GM23248 (cell line): ENCODE measurements around the gene GAPVD1. TPM values are rescaled to one million over a fixed set of nuclear protein-coding genes. Genes with fewer than 3 reads are reported as not detected.

ENCODE experiments used
- DNase-seq: peaks from one replicate; pipeline ENCODE4 v3.0.0-alpha.2; 2015
- H2AFZ ChIP-seq: fragments of 200-600 bp; sonication (generic); 2 replicates; pipeline ENCODE4 v1.6.1; 2016; ENCODE audit warnings: antibody characterized with exemption
- H3F3A ChIP-seq: fragments of 200-600 bp; sonication (generic); 2 replicates; pipeline ENCODE4 v1.6.1; 2016; ENCODE audit warnings: mild to moderate bottlenecking, antibody characterized with exemption, mixed run types; ENCODE audit not compliant: insufficient read depth
- H3K27ac ChIP-seq: fragments of 200-600 bp; sonication (generic); 2 replicates; pipeline ENCODE4 v1.5.1; 2016; ENCODE audit warnings: mild to moderate bottlenecking
- H3K27me3 ChIP-seq: fragments of 200-600 bp; sonication (generic); replicated peaks from 2 replicates; pipeline ENCODE4 v1.6.1; 2016; ENCODE audit warnings: mild to moderate bottlenecking; ENCODE audit not compliant: insufficient read depth
- H3K36me3 ChIP-seq: fragments of 200-600 bp; sonication (generic); 2 replicates; pipeline ENCODE4 v1.6.1; 2016; ENCODE audit warnings: low read depth, mild to moderate bottlenecking
- H3K4me1 ChIP-seq: fragments of 200-600 bp; sonication (generic); 2 replicates; pipeline ENCODE4 v1.6.1; 2016; ENCODE audit warnings: mild to moderate bottlenecking; ENCODE audit not compliant: insufficient read depth
- H3K4me2 ChIP-seq: fragments of 200-600 bp; sonication (generic); one replicate; pipeline ENCODE4 v1.6.1; 2016; ENCODE audit warnings: mild to moderate bottlenecking; ENCODE audit not compliant: unreplicated experiment
- H3K4me3 ChIP-seq: fragments of 200-600 bp; sonication (generic); 2 replicates; pipeline ENCODE4 v1.5.1; 2016; ENCODE audit warnings: mild to moderate bottlenecking
- H3K79me2 ChIP-seq: fragments of 200-600 bp; sonication (generic); 2 replicates; pipeline ENCODE4 v1.6.1; 2016; ENCODE audit warnings: mild to moderate bottlenecking; ENCODE audit not compliant: insufficient read depth
- H3K9ac ChIP-seq: fragments of 200-600 bp; sonication (generic); 2 replicates; pipeline ENCODE4 v1.6.1; 2016; ENCODE audit warnings: mild to moderate bottlenecking
- H3K9me2 ChIP-seq: fragments of 200-600 bp; sonication (generic); 2 replicates; pipeline ENCODE4 v1.6.1; 2016; ENCODE audit warnings: mixed run types, mild to moderate bottlenecking, moderate library complexity; ENCODE audit not compliant: insufficient read depth
- H3K9me3 ChIP-seq: fragments of 200-600 bp; sonication (generic); one replicate; pipeline ENCODE4 v1.6.1; 2017; ENCODE audit warnings: low read depth
- H4K20me1 ChIP-seq: fragments of 200-600 bp; sonication (generic); 2 replicates; pipeline ENCODE4 v1.6.0; 2016; ENCODE audit not compliant: insufficient read depth
- EZH2 ChIP-seq: fragments of 200-600 bp; sonication (generic); IDR thresholded peaks from 2 replicates; pipeline ENCODE4 v1.6.1; 2018; ENCODE audit warnings: antibody characterized with exemption, mild to moderate bottlenecking; ENCODE audit not compliant: insufficient read depth, poor library complexity, severe bottlenecking
- EZH2phosphoT487 ChIP-seq: fragments of 200-600 bp; sonication (generic); IDR thresholded peaks from 2 replicates; pipeline ENCODE4 v1.6.1; 2018; ENCODE audit warnings: antibody characterized with exemption, moderate library complexity, mild to moderate bottlenecking, low read depth; ENCODE audit not compliant: insufficient read depth
- WGBS, 2 experiments: methylation state at CpG; one replicate each; pipeline ENCODE4 v1.1.6; 2015 to 2017; ENCODE audit warnings: low lambda C conversion rate in 2 of 2, low coverage in 1 of 2; ENCODE audit errors: missing lambda C conversion rate in 2 of 2; 5-methylcytosine and 5-hydroxymethylcytosine counted together
- in situ Hi-C: fragments of 300-500 bp; cut with MboI; formaldehyde crosslinking; loops from 2 replicates; pipeline ENCODE4 v1.15.0; 2020
- polyA plus RNA-seq: library from polyadenylated mRNA; unstranded; fragments of >200 nt; fragmentation: Nextera tagmentation; extraction: Ambion mirVana; gene quantifications from 2 replicates; pipeline ENCODE4 v1.2.1, GENCODE V29; 2016
- total RNA-seq: library from RNA; depleted of rRNA; stranded (reverse); fragments of >200 nt; shearing (Covaris generic); gene quantifications from 2 replicates; pipeline ENCODE4 v1.2.3, GENCODE V29; 2014

The GAPVD1 gene
- total and polyA plus RNA-seq, 2 experiments from 2014 or later, result 33.6 to 39.5 TPM

GRCh38 chr9:125407974-125408900 is 146.6 kb downstream of the GAPVD1 start:
- H3K27ac ChIP-seq, result no peak overlapping the region
- DNase-seq, result peak; percentile 88
- no peaks in the 10 kb centered on the region for H3K9me2 ChIP-seq
- H3K4me3 ChIP-seq, result peak overlapping the region; percentile 73
- peak overlapping the region; percentile 79 for H3K4me2 ChIP-seq
- H3K4me1 ChIP-seq, result no peaks in the 10 kb centered on the region
- no peaks in the 10 kb centered on the region for H3K9me3 ChIP-seq
- H3F3A ChIP-seq, result no peaks in the 10 kb centered on the region
- no peaks in the 10 kb centered on the region for H3K79me2 ChIP-seq
- H3K9ac ChIP-seq, result peak overlapping the region; percentile 64
- H2AFZ ChIP-seq, result peak overlapping the region; percentile 84
- no peaks in the 10 kb centered on the region for H4K20me1 ChIP-seq
- in situ Hi-C loops, result loop anchor here (10.0 kb wide), 1 partner anchor 817 kb away; no protein-coding TSS in a partner anchor
- H3K36me3 ChIP-seq, result no peaks in the 10 kb centered on the region
- H3K27me3 ChIP-seq, result no peaks in the 10 kb centered on the region
- 8 to 11% methylated on average over 57 to 77 of the region's 104 CpGs for WGBS, 2 experiments
- TF ChIP-seq EZH2phosphoT487, result no peak
- TF ChIP-seq EZH2, result no peak

GRCh38 chr9:125409217-125409636 is 147.6 kb downstream of the GAPVD1 start:
- 90 to 92% methylated on average over 16 to 20 of the region's 20 CpGs for WGBS, 2 experiments
- Histone ChIP-seq H2AFZ (no peak overlapping the region), H3K4me3 (no peak overlapping the region), H3K9ac (no peak overlapping the region), H3K36me3 (no peaks in the 10 kb centered on the region), H4K20me1 (no peaks in the 10 kb centered on the region), H3K27ac (no peak overlapping the region), H3K9me3 (no peaks in the 10 kb centered on the region), H3F3A (no peaks in the 10 kb centered on the region), H3K4me2 (no peak overlapping the region), H3K79me2 (no peaks in the 10 kb centered on the region), H3K9me2 (no peaks in the 10 kb centered on the region), H3K27me3 (no peaks in the 10 kb centered on the region), H3K4me1 (no peaks in the 10 kb centered on the region)
- in situ Hi-C loops, result loop anchor here (10.0 kb wide), 1 partner anchor 816 kb away; no protein-coding TSS in a partner anchor
- peak; percentile 9 for DNase-seq
- TF ChIP-seq EZH2 (no peak), EZH2phosphoT487 (no peak)

GRCh38 chr9:125409637-125410521 is 148.3 kb downstream of the GAPVD1 start:
- in situ Hi-C loops, result loop anchor here (10.0 kb wide), 1 partner anchor 815 kb away; no protein-coding TSS in a partner anchor
- TF ChIP-seq EZH2 (no peak), EZH2phosphoT487 (no peak)
- peak; percentile 42 for DNase-seq

GRCh38 chr9:125410522-125410894 is 148.9 kb downstream of the GAPVD1 start:
- no peak overlapping the region for H2AFZ ChIP-seq
- no peak overlapping the region for H3K9ac ChIP-seq
- no peak overlapping the region for H3K4me3 ChIP-seq
- DNase-seq, result no peak
- in situ Hi-C loops, result no loop called here
- no peaks in the 10 kb centered on the region for H3K27me3 ChIP-seq
- H3K9me3 ChIP-seq, result no peaks in the 10 kb centered on the region
- H3K79me2 ChIP-seq, result no peaks in the 10 kb centered on the region
- H3K4me1 ChIP-seq, result no peaks in the 10 kb centered on the region
- WGBS, 2 experiments, result 96 to 98% methylated on average over 21 to 24 of the region's 24 CpGs
- no peak overlapping the region for H3K27ac ChIP-seq
- H4K20me1 ChIP-seq, result no peaks in the 10 kb centered on the region
- no peak overlapping the region for H3K4me2 ChIP-seq
- TF ChIP-seq EZH2 (no peak), EZH2phosphoT487 (no peak)
- no peaks in the 10 kb centered on the region for H3K9me2 ChIP-seq
- H3K36me3 ChIP-seq, result no peaks in the 10 kb centered on the region
- H3F3A ChIP-seq, result no peaks in the 10 kb centered on the region

More at GRCh38 chr9:125409637-125410521, 148.3 kb downstream of the GAPVD1 start:
- Histone ChIP-seq H3F3A (no peaks in the 10 kb centered on the region), H3K4me1 (no peaks in the 10 kb centered on the region), H4K20me1 (no peaks in the 10 kb centered on the region), H3K9me3 (no peaks in the 10 kb centered on the region), H3K36me3 (no peaks in the 10 kb centered on the region), H3K9me2 (no peaks in the 10 kb centered on the region), H3K4me2 (no peak overlapping the region), H3K9ac (no peak overlapping the region), H3K27me3 (no peaks in the 10 kb centered on the region), H3K79me2 (no peaks in the 10 kb centered on the region), H3K27ac (no peak overlapping the region), H3K4me3 (no peak overlapping the region), H2AFZ (no peak overlapping the region)
- WGBS, 2 experiments, result 97% methylated on average over 10 to 13 of the region's 13 CpGs
